ENCODE measurements around the gene NFAT5.
"Not testable (repeated sequence)": the region's sequence is repeated elsewhere in the genome, so short reads cannot be mapped to it uniquely, and the experiment has no call there.

Gene NFAT5
- total RNA-seq, result 33.4 to 340 (median 94.8) reads per million in 17 experiments

GRCh38 chr16:69565671-69566239 lies at the start of gene NFAT5:
TSS of gene NFAT5 (plus strand) at chr16:69565966. CDS start at chr16:69566302, 336 bp downstream.
- peak; percentile 85 to 95 (median 92) for DNase-seq

GRCh38 chr16:69517914-69518313 lies 47.9 kb upstream of the NFAT5 start:
- not testable (repeated sequence) for DNase-seq

GRCh38 chr16:69520413-69520799 lies 45.4 kb upstream of the NFAT5 start:
- no peak for DNase-seq

- no peak for DNase-seq
Measured at GRCh38 chr16:69520800-69521602, 44.8 kb upstream of the NFAT5 start.

- DNase-seq, result no peak
Measured at GRCh38 chr16:69522041-69522578, 43.7 kb upstream of the NFAT5 start.

GRCh38 chr16:69522732-69523404 lies 42.9 kb upstream of the NFAT5 start:
- DNase-seq, result no peak

- DNase-seq, result no peak
Measured at GRCh38 chr16:69523566-69524305, 42.0 kb upstream of the NFAT5 start.

- no peak for DNase-seq
Measured at GRCh38 chr16:69526831-69527655, 38.7 kb upstream of the NFAT5 start.

- no peak for DNase-seq
Measured at GRCh38 chr16:69531988-69532387, 33.8 kb upstream of the NFAT5 start.

- no peak for DNase-seq
Measured at GRCh38 chr16:69532641-69533455, 32.9 kb upstream of the NFAT5 start.

GRCh38 chr16:69534720-69535119 lies 31.0 kb upstream of the NFAT5 start:
- DNase-seq, result no peak

GRCh38 chr16:69535123-69536050 lies 30.4 kb upstream of the NFAT5 start:
- DNase-seq, result no peak

GRCh38 chr16:69537706-69538080 lies 28.1 kb upstream of the NFAT5 start:
- no peak for DNase-seq

- no peak for DNase-seq
Measured at GRCh38 chr16:69538808-69539207, 27.0 kb upstream of the NFAT5 start.

GRCh38 chr16:69542974-69543373 lies 22.8 kb upstream of the NFAT5 start:
- DNase-seq, result no peak

- peak in 2 of 4 experiments; percentile 22 to 41 for DNase-seq
Measured at GRCh38 chr16:69544088-69544487, 21.7 kb upstream of the NFAT5 start.

GRCh38 chr16:69546663-69547062 lies 19.1 kb upstream of the NFAT5 start:
- DNase-seq, result not testable (repeated sequence)

- DNase-seq, result no peak
Measured at GRCh38 chr16:69553332-69553731, 12.4 kb upstream of the NFAT5 start.

GRCh38 chr16:69554495-69554894 lies 11.3 kb upstream of the NFAT5 start:
- no peak for DNase-seq

- DNase-seq, result peak; percentile 17 to 50 (median 47)
Measured at GRCh38 chr16:69555437-69555836, 10.3 kb upstream of the NFAT5 start.
